GM19238 (cell line): ENCODE measurements around the gene ARPC5.
"Not testable (repeated sequence)": the region's sequence is repeated elsewhere in the genome, so short reads cannot be mapped to it uniquely, and the experiment has no call there.

Experiments used
- DNase-seq: peaks from one replicate; pipeline ENCODE4 v3.0.0; 2011; ENCODE audit warnings: low spot score; ENCODE audit not compliant: insufficient read length

ARPC5 gene

DNA sequence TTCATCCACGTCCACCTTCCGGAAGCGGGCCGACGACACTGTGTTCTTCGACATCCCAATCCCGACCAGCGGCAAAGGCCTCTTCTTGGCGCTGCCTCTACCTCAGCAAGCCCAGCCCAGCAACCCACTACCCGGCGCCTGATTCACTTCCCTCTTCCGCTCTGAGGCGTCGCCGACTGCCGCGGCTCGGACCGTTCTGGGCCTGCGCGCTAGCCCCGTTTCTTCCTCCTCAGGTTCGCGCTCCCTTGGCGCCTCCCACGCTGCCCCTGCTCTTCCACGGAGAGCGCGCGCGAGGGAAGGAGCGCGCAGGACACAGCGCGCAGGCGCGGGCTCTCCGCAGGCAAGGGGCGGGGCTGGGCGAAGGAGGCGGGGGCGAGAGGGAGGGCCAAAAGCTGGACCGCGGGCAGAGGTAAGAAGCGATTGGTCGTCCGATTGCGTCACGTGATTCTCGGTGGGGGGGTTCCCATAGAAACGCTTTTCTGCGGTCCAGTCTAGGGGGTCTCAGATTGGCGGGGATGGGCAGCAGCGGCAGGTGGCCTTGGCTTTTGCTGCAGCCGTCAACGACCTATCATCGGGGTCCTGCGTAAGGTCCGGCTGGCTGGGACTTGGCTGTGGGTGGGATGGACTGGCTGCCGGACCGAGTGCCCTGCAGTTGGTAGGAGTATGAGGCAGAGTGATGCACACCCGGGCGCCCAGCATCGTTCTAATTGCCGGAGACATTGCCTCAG lies at the start of gene ARPC5:
Gene ARPC5, minus strand, starts transcription at position 178 of the 728 bp plus-strand sequence. Its CDS starts 124 bp downstream, at position 54.
- peak; percentile 83 for DNase-seq

- DNase-seq, result no peak
Measured at GRCh38 chr1:183685112-183685713, 49.6 kb upstream of the ARPC5 start.

GRCh38 chr1:183679363-183679762 lies 43.8 kb upstream of the ARPC5 start:
- DNase-seq, result not testable (repeated sequence)

GRCh38 chr1:183678819-183679218 lies 43.2 kb upstream of the ARPC5 start:
- DNase-seq, result no peak

DNA sequence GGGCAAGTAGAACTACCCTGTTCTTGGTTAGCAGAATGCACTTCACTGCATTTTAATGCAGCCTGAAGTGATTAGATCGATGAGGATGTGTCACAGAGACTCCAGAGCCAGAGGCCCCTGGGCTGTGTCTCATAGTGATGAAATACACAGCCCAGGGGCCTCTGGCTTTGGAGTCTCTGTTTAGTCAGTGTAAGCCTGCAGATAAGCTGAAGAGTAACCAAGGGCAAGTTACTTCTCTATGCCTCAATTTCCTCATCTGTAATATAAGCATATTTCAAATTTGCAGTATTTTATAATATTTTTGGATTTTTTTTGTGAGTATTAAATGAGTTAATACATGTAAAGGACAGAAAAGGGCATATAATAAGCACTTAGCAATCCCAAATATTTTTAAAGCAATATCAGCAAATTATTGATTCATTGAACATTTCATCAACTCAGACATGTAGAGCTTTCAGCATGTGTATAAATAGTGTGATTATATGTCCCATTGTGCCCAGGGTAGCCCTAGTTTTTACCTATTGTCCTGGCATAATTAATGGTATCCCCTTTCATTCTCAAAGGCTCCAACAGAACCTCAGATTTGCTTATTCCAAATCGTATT lies 41.1 kb upstream of the ARPC5 start:
- DNase-seq, result no peak

GRCh38 chr1:183675883-183676585 lies 40.5 kb upstream of the ARPC5 start:
- no peak for DNase-seq

DNA sequence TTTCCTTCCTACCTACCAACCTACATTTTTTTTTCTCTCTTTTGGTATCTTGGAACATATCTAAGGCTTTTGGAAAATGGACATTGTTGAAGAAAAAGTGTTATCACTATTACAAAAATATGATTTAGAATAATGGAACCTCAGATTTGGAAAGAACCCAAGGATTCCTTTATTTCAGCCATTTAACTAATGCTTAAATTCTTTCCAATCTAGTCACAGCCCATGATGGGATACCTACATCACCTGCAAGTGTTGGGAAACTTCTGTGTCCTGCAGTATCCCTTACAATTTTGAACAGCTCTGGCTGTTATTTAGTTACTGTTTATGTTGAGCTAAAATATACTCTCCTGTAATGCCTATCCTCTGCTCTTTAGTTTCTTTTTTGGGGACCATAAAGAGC lies 39.8 kb upstream of the ARPC5 start:
- no peak for DNase-seq

- no peak for DNase-seq
Measured at GRCh38 chr1:183674886-183675285, 39.3 kb upstream of the ARPC5 start.

DNA sequence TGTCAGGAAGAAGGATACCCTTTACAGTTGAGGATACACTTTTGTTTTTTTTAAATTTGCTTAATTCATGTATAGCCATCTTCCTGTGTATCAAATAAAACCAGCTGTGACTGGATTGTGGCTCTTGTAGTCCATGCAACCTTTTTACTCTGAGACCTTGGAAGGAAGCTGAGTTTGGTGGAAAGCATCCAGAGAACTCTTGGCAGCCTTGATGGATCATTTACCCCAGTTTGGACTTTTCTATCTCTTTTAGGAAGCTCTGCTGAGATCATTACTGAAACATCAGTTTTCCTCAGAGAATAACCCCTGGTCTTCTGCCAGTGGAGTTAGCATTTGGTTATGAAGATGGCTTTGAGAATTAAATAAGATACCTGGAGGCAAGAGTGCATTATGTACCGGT lies 38.8 kb upstream of the ARPC5 start:
- DNase-seq, result no peak

DNA sequence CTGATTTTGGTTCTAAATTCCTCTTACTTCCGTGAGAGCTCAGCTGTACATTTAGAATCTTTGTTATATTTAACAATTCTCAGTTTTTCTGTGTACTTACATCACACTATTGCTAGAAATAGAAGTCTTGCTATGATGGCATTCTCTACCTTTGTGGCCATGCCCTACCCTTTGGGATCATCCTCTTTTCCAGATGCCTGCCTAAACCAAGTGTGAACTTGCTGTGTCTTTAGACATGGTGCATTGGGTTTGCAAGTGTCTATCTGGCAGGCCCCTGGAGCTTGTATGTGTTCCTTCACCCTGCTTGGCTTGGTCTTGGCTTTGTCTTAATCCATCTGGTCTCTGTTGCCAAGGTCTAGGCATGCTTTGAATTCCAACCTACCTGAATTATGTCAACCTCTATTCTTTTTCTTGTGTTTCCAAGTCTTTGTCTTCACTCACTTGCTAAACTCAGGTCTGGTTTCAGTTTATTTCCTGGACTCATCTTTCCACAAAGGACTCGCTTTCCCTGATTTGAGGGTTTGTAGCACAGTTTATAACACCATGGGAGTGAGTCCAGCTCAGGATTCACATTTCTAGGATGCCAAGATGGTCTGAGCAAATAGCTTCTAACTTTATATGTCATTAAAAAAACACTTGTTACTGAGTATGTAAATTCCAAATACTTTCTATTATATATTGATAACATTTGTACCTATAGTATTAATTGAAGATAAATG lies 38.2 kb upstream of the ARPC5 start:
- no peak for DNase-seq

GRCh38 chr1:183670169-183670568 lies 34.6 kb upstream of the ARPC5 start:
- DNase-seq, result no peak

- DNase-seq, result no peak
Measured at GRCh38 chr1:183656355-183656754, 20.8 kb upstream of the ARPC5 start.

GRCh38 chr1:183655562-183656075 lies 20.0 kb upstream of the ARPC5 start:
- DNase-seq, result peak; percentile 48

- DNase-seq, result no peak
Measured at GRCh38 chr1:183654706-183655105, 19.1 kb upstream of the ARPC5 start.

GRCh38 chr1:183653876-183654451 lies 18.4 kb upstream of the ARPC5 start:
- no peak for DNase-seq

DNA sequence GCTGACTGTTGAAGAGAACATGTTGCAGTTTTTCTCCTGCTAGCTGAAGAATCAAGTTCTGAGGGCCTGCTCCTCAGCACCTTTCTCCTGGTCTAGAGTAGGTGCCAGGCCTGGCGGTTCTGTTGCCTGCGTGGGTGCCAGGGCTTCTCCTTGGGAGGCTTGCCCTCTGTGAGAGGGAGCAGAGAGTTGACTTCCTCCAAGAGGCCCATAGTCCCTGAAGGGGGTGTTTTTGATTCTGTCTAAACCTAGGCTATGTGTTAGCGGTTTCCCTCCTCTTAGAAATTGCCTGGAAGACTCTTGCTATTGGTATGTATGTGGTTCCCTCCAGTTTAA lies 17.8 kb upstream of the ARPC5 start:
- no peak for DNase-seq

GRCh38 chr1:183652547-183653461 lies 17.2 kb upstream of the ARPC5 start, which contains the start of gene APOBEC4:
Gene APOBEC4, minus strand, starts transcription at chr1:183653316. Its CDS starts 4,535 bp downstream, at chr1:183648781.
- no peak for DNase-seq

- DNase-seq, result no peak
Measured at GRCh38 chr1:183652107-183652506, 16.5 kb upstream of the ARPC5 start.

- DNase-seq, result no peak
Measured at GRCh38 chr1:183651612-183652011, 16.0 kb upstream of the ARPC5 start.

DNA sequence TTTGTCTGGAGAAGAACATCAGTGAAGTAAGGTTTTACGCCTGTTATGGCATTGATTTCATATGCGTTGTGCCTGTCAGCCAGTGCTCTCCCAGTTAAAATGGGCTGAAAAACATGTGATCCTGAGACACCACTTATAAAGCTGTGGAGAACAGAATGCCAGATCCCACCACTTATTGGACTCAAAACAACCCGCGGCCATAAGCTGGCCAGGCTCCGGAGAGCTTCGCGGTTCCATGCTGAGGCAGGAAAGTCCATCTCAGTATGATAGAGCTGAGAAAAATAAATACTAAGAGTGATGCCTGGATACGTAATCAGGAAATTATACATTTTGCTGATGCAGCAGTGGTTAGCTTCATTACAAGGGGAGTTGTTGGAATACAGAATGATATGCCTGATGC lies 12.5 kb upstream of the ARPC5 start:
- no peak for DNase-seq
